Endodermal cell (in vitro differentiated cells): ENCODE results near the gene FAAP100. TPM values are rescaled to one million over a fixed set of nuclear protein-coding genes. Genes with fewer than 3 reads are reported as not detected.

Experiments
- DNase-seq: peaks from one replicate; pipeline ENCODE4 v3.0.0-alpha.2; 2017
- H3K27ac ChIP-seq: 2 replicates; pipeline ENCODE4 v1.5.1; 2013; ENCODE audit warnings: mild to moderate bottlenecking, low read depth, low read length, moderate library complexity
- H3K27me3 ChIP-seq: 2 replicates; pipeline ENCODE4 v1.6.1; 2013; ENCODE audit warnings: mild to moderate bottlenecking, low read length, moderate library complexity; ENCODE audit not compliant: insufficient read depth, control insufficient read depth, poor library complexity, severe bottlenecking
- H3K36me3 ChIP-seq: 2 replicates; pipeline ENCODE4 v1.7.0; 2013; ENCODE audit warnings: mild to moderate bottlenecking, low read length, moderate library complexity; ENCODE audit not compliant: control insufficient read depth, insufficient read depth
- H3K4me1 ChIP-seq: one replicate; pipeline ENCODE4 v1.7.0; 2013; ENCODE audit warnings: low read length; ENCODE audit not compliant: control insufficient read depth, insufficient read depth
- H3K4me3 ChIP-seq: 2 replicates; pipeline ENCODE4 v1.5.1; 2013; ENCODE audit warnings: mild to moderate bottlenecking, low read length, moderate library complexity
- H3K9ac ChIP-seq: 2 replicates; pipeline ENCODE4 v1.6.1; 2013; ENCODE audit warnings: mild to moderate bottlenecking, low read length, moderate library complexity; ENCODE audit not compliant: poor library complexity, severe bottlenecking; ENCODE audit errors: extremely low read depth
- H3K9me3 ChIP-seq: 2 replicates; pipeline ENCODE4 v1.6.1; 2013; ENCODE audit warnings: mild to moderate bottlenecking, low read length, moderate library complexity; ENCODE audit not compliant: control insufficient read depth
- H3K27ac Mint-ChIP-seq: 2 replicates; pipeline ENCODE4 v1.8.0; 2020; ENCODE audit warnings: mixed read lengths
- H3K27me3 Mint-ChIP-seq: 2 replicates; pipeline ENCODE4 v1.8.0; 2021; ENCODE audit warnings: mild to moderate bottlenecking, mixed read lengths; ENCODE audit not compliant: insufficient read depth
- H3K36me3 Mint-ChIP-seq: 2 replicates; pipeline ENCODE4 v1.8.0; 2020; ENCODE audit warnings: low read depth, mixed read lengths
- H3K4me1 Mint-ChIP-seq: 2 replicates; pipeline ENCODE4 v1.8.0; 2020; ENCODE audit warnings: mixed read lengths
- H3K4me3 Mint-ChIP-seq: 2 replicates; pipeline ENCODE4 v1.8.0; 2020; ENCODE audit warnings: mild to moderate bottlenecking, moderate library complexity, mixed read lengths
- H3K9me3 Mint-ChIP-seq: 2 replicates; pipeline ENCODE4 v1.8.0; 2020; ENCODE audit warnings: mild to moderate bottlenecking, mixed read lengths
- CTCF ChIP-seq: fragments of 200-600 bp; sonication (generic); conservative IDR thresholded peaks from 2 replicates; pipeline ENCODE4 v1.5.0; 2021; ENCODE audit warnings: antibody characterized with exemption, mild to moderate bottlenecking
- WGBS, 2 experiments: methylation state at CpG; one replicate each; pipeline versions ENCODE4 v1.1.5 to v1.1.7; 2013; ENCODE audit warnings: missing lambda C conversion rate in 2 of 2, mixed read lengths in 1 of 2; ENCODE audit not compliant: insufficient coverage in 1 of 2, insufficient read length in 1 of 2; 5-methylcytosine and 5-hydroxymethylcytosine counted together
- total RNA-seq, 2 donors: library from RNA; stranded (reverse); fragmentation: NEBNext Ultra II Directional in 1 of 2; extraction: Animal tissue kit (Norgen Biotek cat#: 25700) in 1 of 2; gene quantifications; 2 replicates in 1 of 2; 3 replicates in 1 of 2; pipeline ENCODE4 v1.2.1, GENCODE V29; 2021

Gene FAAP100
- total RNA-seq, 2 donors from 2014 or later, result 34.5 to 39.5 TPM

- H3K27ac Mint-ChIP-seq, result no peak overlapping the region
- no peaks in the 10 kb centered on the region for H3K4me1 ChIP-seq
- peaks cover 32% of the 10 kb centered on the region for H3K36me3 ChIP-seq
- no peak overlapping the region for H3K4me3 Mint-ChIP-seq
- no peaks in the 10 kb centered on the region for H3K9me3 ChIP-seq
- no peak overlapping the region for H3K9ac ChIP-seq
- H3K36me3 Mint-ChIP-seq, result peaks cover 40% of the 10 kb centered on the region
- H3K4me1 Mint-ChIP-seq, result peaks cover 5% of the 10 kb centered on the region
- H3K9me3 Mint-ChIP-seq, result no peaks in the 10 kb centered on the region
- H3K4me3 ChIP-seq, result no peak overlapping the region
- no peaks in the 10 kb centered on the region for H3K27me3 ChIP-seq
- WGBS, 2 experiments, result 85 to 87% methylated on average over 10 to 14 of the region's 14 CpGs
- no peaks in the 10 kb centered on the region for H3K27me3 Mint-ChIP-seq
- DNase-seq, result no peak
- no peak for TF ChIP-seq CTCF
- H3K27ac ChIP-seq, result no peak overlapping the region
Measured at GRCh38 chr17:81547614-81547982, 4.6 kb downstream of the FAAP100 start.

GRCh38 chr17:81546906-81547613, 5.1 kb downstream of the FAAP100 start:
- 89 to 94% methylated on average over 22 to 36 of the region's 36 CpGs for WGBS, 2 experiments
- no peaks in the 10 kb centered on the region for H3K9me3 Mint-ChIP-seq

GRCh38 chr17:81545160-81545949, 6.8 kb downstream of the FAAP100 start:
- H3K27ac ChIP-seq, result no peak overlapping the region
- no peak for TF ChIP-seq CTCF
- 87 to 89% methylated on average over 15 to 24 of the region's 24 CpGs for WGBS, 2 experiments

More at GRCh38 chr17:81546906-81547613, 5.1 kb downstream of the FAAP100 start:
- peaks cover 41% of the 10 kb centered on the region for H3K36me3 Mint-ChIP-seq
- Histone ChIP-seq H3K4me1 (no peaks in the 10 kb centered on the region), H3K4me3 (no peak overlapping the region), H3K36me3 (peaks cover 32% of the 10 kb centered on the region), H3K9ac (no peak overlapping the region), H3K27ac (no peak overlapping the region), H3K27me3 (no peaks in the 10 kb centered on the region), H3K9me3 (no peaks in the 10 kb centered on the region)
- H3K27ac Mint-ChIP-seq, result no peak overlapping the region
- DNase-seq, result no peak
- H3K4me3 Mint-ChIP-seq, result no peak overlapping the region
- peaks cover 5% of the 10 kb centered on the region for H3K4me1 Mint-ChIP-seq
- no peak for TF ChIP-seq CTCF
- no peaks in the 10 kb centered on the region for H3K27me3 Mint-ChIP-seq

More at GRCh38 chr17:81545160-81545949, 6.8 kb downstream of the FAAP100 start:
- no peaks in the 10 kb centered on the region for H3K9me3 Mint-ChIP-seq
- H3K27me3 Mint-ChIP-seq, result no peaks in the 10 kb centered on the region
- H3K27ac Mint-ChIP-seq, result no peak overlapping the region
- DNase-seq, result no peak
- H3K4me3 ChIP-seq, result no peak overlapping the region
- H3K4me1 ChIP-seq, result no peaks in the 10 kb centered on the region
- H3K36me3 Mint-ChIP-seq, result peaks cover 37% of the 10 kb centered on the region
- H3K36me3 ChIP-seq, result peaks cover 26% of the 10 kb centered on the region
- H3K27me3 ChIP-seq, result no peaks in the 10 kb centered on the region
- no peak overlapping the region for H3K4me3 Mint-ChIP-seq
- no peaks in the 10 kb centered on the region for H3K4me1 Mint-ChIP-seq
- H3K9me3 ChIP-seq, result no peaks in the 10 kb centered on the region
- no peak overlapping the region for H3K9ac ChIP-seq
